WTC11 (cell line): ENCODE measurements around the gene MPI. TPM values are rescaled to one million over a fixed set of nuclear protein-coding genes. Genes with fewer than 3 reads are reported as not detected.

Experiments used
- ATAC-seq: fragments of 200-7000 bp; cut with Tn5 transposase; 2 replicates; pipeline ENCODE4 v1.10.0; 2021; ENCODE audit warnings: mild to moderate bottlenecking, moderate library complexity
- CTCF ChIA-PET: fragments of 300-600 bp; sonication (Branson Sonifier 250); formaldehyde crosslinking; loops from one replicate; lab custom pipeline; 2021; ENCODE audit warnings: antibody characterized with exemption; lab: Charles Lee
- POLR2A ChIA-PET: fragments of 350-600 bp; sonication (Branson Sonifier 250); formaldehyde crosslinking; loops from one replicate; lab custom pipeline; 2021; ENCODE audit warnings: antibody characterized with exemption; lab: Charles Lee
- DNase-seq: peaks from one replicate; pipeline ENCODE4 v3.0.0; 2021; ENCODE audit warnings: low spot score
- H3K27ac Mint-ChIP-seq: 2 replicates; pipeline ENCODE4 v1.8.0; 2021; ENCODE audit warnings: mixed read lengths
- H3K27me3 Mint-ChIP-seq: 2 replicates; pipeline ENCODE4 v1.8.0; 2021; ENCODE audit warnings: low read depth, mild to moderate bottlenecking, moderate library complexity, mixed read lengths
- H3K36me3 Mint-ChIP-seq: 2 replicates; pipeline ENCODE4 v1.8.0; 2021; ENCODE audit warnings: mixed read lengths
- H3K4me1 Mint-ChIP-seq: 2 replicates; pipeline ENCODE4 v1.8.0; 2022; ENCODE audit warnings: mixed read lengths
- H3K4me3 Mint-ChIP-seq: 2 replicates; pipeline ENCODE4 v1.8.0; 2021; ENCODE audit warnings: mild to moderate bottlenecking, moderate library complexity, mixed read lengths
- H3K9me3 Mint-ChIP-seq: 2 replicates; pipeline ENCODE4 v1.8.0; 2021; ENCODE audit warnings: mixed read lengths
- ELF4 ChIP-seq: sonication (generic); formaldehyde crosslinking; IDR thresholded peaks from 2 replicates; pipeline ENCODE4 v1.8.1; 2022; ENCODE audit warnings: low read depth, mild to moderate bottlenecking, moderate library complexity, missing genetic modification reagents
- IRF2 ChIP-seq: sonication (generic); formaldehyde crosslinking; IDR thresholded peaks from 2 replicates; pipeline ENCODE4 v1.8.0; 2022; ENCODE audit warnings: low read depth, missing genetic modification reagents, borderline replicate concordance
- MYBL2 ChIP-seq: sonication (generic); formaldehyde crosslinking; IDR thresholded peaks from 2 replicates; pipeline ENCODE4 v1.8.1; 2023; ENCODE audit warnings: mild to moderate bottlenecking, moderate library complexity, missing genetic modification reagents
- NFE2L1 ChIP-seq: sonication (generic); formaldehyde crosslinking; IDR thresholded peaks from 2 replicates; pipeline ENCODE4 v1.8.1; 2023; ENCODE audit warnings: missing genetic modification reagents
- SMAD4 ChIP-seq: sonication (generic); formaldehyde crosslinking; IDR thresholded peaks from 2 replicates; pipeline ENCODE4 v1.8.0; 2022; ENCODE audit warnings: mild to moderate bottlenecking, missing genetic modification reagents
- TEAD1 ChIP-seq: sonication (generic); formaldehyde crosslinking; IDR thresholded peaks from 2 replicates; pipeline ENCODE4 v1.8.0; 2022; ENCODE audit warnings: mild to moderate bottlenecking, missing genetic modification reagents
- ZNF121 ChIP-seq: sonication (generic); formaldehyde crosslinking; IDR thresholded peaks from 2 replicates; pipeline ENCODE4 v1.8.0; 2023; ENCODE audit warnings: missing genetic modification reagents
- ZNF232 ChIP-seq: sonication (generic); formaldehyde crosslinking; IDR thresholded peaks from 2 replicates; pipeline ENCODE4 v1.8.0; 2022; ENCODE audit warnings: mild to moderate bottlenecking, missing genetic modification reagents
- ZNF263 ChIP-seq: sonication (generic); formaldehyde crosslinking; IDR thresholded peaks from 2 replicates; pipeline ENCODE4 v1.8.1; 2022; ENCODE audit warnings: low read depth, mild to moderate bottlenecking, moderate library complexity, missing genetic modification reagents
- ZNF416 ChIP-seq: fragments of 250-450 bp; sonication (Bioruptor Pico); IDR thresholded peaks from 2 replicates; pipeline ENCODE4 v1.9.0; 2021; ENCODE audit warnings: mild to moderate bottlenecking, inconsistent platforms
- ZNF423 ChIP-seq: fragments of 250-450 bp; sonication (Bioruptor Pico); IDR thresholded peaks from 2 replicates; pipeline ENCODE4 v2.1.2; 2022; ENCODE audit warnings: mild to moderate bottlenecking, moderate library complexity
- total RNA-seq: library from RNA; stranded (reverse); gene quantifications from 3 replicates; pipeline ENCODE4 v1.2.3, GENCODE V29; 2021
- TF ChIP-seq, protein P1 (sequence below): sonication (generic); formaldehyde crosslinking; IDR thresholded peaks from 2 replicates; pipeline ENCODE4 v1.8.1; 2023; ENCODE audit warnings: mild to moderate bottlenecking, missing genetic modification reagents, borderline replicate concordance
- TF ChIP-seq, protein P2 (sequence below): sonication (generic); formaldehyde crosslinking; IDR thresholded peaks from 2 replicates; pipeline ENCODE4 v1.8.0; 2023; ENCODE audit warnings: missing genetic modification reagents, mild to moderate bottlenecking, borderline replicate concordance
- TF ChIP-seq, protein P3 (sequence below): sonication (generic); formaldehyde crosslinking; IDR thresholded peaks from 2 replicates; pipeline ENCODE4 v1.8.1; 2023; ENCODE audit warnings: mild to moderate bottlenecking, missing genetic modification reagents, moderate library complexity
- TF ChIP-seq, protein P4 (sequence below): sonication (generic); formaldehyde crosslinking; IDR thresholded peaks from 2 replicates; pipeline ENCODE4 v1.8.1; 2022; ENCODE audit warnings: low read depth, mild to moderate bottlenecking, moderate library complexity, missing genetic modification reagents, borderline replicate concordance
- TF ChIP-seq, protein P5 (sequence below): sonication (generic); formaldehyde crosslinking; IDR thresholded peaks from 2 replicates; pipeline ENCODE4 v1.8.1; 2022; ENCODE audit warnings: mild to moderate bottlenecking, moderate library complexity, missing genetic modification reagents
- TF ChIP-seq, protein P6 (sequence below): fragments of 250-450 bp; sonication (Bioruptor Pico); IDR thresholded peaks from 2 replicates; pipeline ENCODE4 v1.9.0; 2021; ENCODE audit warnings: mild to moderate bottlenecking

The MPI gene
- total RNA-seq, 1 experiment from 2014 or later, result 36.3 TPM

DNA sequence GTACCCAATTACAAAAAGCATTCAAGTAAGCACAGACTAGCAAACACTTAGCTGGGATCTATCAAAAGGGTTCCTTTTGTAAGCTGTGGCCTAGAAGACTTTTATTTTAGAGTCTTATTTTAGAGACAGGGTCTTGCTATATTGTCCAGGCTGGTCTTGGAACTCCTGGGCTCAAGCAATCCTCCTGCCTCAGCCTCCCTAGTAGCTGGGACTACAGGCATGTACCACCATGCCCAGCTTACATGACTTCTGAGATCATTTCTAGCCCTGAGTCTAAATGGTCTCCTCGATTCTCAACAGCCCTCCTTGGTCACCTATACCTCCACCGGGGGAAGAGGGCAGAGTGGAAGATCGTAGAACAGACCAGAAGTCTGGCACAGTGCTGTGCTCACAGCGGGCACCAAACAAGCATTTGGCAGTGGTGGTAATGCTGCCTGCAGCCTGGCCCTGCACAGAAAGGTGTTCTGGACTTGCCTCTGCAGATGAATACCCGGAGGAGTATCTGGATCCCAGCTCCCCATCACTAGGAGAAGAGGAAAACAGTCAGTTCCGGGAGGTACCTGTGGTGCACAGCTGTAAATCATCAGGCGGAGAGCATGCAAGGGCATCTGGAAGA is 14.5 kb downstream of the MPI start:
- Mint-ChIP-seq H3K9me3 (peaks cover 8% of the 10 kb centered on the region), H3K27ac (no peak overlapping the region), H3K36me3 (peaks cover 52% of the 10 kb centered on the region), H3K27me3 (no peaks in the 10 kb centered on the region), H3K4me1 (peaks cover 15% of the 10 kb centered on the region), H3K4me3 (peak overlapping the region; percentile 94)
- ATAC-seq (no peak), DNase-seq (no peak)
- CTCF ChIA-PET, result interaction anchor here (4.1 kb wide), 1 partner anchor 135 kb away, joined by 50 read pairs; no protein-coding TSS in a partner anchor
- POLR2A ChIA-PET, result no interaction called here
- TF ChIP-seq, protein P1, sequence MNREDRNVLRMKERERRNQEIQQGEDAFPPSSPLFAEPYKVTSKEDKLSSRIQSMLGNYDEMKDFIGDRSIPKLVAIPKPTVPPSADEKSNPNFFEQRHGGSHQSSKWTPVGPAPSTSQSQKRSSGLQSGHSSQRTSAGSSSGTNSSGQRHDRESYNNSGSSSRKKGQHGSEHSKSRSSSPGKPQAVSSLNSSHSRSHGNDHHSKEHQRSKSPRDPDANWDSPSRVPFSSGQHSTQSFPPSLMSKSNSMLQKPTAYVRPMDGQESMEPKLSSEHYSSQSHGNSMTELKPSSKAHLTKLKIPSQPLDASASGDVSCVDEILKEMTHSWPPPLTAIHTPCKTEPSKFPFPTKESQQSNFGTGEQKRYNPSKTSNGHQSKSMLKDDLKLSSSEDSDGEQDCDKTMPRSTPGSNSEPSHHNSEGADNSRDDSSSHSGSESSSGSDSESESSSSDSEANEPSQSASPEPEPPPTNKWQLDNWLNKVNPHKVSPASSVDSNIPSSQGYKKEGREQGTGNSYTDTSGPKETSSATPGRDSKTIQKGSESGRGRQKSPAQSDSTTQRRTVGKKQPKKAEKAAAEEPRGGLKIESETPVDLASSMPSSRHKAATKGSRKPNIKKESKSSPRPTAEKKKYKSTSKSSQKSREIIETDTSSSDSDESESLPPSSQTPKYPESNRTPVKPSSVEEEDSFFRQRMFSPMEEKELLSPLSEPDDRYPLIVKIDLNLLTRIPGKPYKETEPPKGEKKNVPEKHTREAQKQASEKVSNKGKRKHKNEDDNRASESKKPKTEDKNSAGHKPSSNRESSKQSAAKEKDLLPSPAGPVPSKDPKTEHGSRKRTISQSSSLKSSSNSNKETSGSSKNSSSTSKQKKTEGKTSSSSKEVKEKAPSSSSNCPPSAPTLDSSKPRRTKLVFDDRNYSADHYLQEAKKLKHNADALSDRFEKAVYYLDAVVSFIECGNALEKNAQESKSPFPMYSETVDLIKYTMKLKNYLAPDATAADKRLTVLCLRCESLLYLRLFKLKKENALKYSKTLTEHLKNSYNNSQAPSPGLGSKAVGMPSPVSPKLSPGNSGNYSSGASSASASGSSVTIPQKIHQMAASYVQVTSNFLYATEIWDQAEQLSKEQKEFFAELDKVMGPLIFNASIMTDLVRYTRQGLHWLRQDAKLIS, result no peak
- peak; percentile 64 for TF ChIP-seq ZNF121
- TF ChIP-seq, protein P2, sequence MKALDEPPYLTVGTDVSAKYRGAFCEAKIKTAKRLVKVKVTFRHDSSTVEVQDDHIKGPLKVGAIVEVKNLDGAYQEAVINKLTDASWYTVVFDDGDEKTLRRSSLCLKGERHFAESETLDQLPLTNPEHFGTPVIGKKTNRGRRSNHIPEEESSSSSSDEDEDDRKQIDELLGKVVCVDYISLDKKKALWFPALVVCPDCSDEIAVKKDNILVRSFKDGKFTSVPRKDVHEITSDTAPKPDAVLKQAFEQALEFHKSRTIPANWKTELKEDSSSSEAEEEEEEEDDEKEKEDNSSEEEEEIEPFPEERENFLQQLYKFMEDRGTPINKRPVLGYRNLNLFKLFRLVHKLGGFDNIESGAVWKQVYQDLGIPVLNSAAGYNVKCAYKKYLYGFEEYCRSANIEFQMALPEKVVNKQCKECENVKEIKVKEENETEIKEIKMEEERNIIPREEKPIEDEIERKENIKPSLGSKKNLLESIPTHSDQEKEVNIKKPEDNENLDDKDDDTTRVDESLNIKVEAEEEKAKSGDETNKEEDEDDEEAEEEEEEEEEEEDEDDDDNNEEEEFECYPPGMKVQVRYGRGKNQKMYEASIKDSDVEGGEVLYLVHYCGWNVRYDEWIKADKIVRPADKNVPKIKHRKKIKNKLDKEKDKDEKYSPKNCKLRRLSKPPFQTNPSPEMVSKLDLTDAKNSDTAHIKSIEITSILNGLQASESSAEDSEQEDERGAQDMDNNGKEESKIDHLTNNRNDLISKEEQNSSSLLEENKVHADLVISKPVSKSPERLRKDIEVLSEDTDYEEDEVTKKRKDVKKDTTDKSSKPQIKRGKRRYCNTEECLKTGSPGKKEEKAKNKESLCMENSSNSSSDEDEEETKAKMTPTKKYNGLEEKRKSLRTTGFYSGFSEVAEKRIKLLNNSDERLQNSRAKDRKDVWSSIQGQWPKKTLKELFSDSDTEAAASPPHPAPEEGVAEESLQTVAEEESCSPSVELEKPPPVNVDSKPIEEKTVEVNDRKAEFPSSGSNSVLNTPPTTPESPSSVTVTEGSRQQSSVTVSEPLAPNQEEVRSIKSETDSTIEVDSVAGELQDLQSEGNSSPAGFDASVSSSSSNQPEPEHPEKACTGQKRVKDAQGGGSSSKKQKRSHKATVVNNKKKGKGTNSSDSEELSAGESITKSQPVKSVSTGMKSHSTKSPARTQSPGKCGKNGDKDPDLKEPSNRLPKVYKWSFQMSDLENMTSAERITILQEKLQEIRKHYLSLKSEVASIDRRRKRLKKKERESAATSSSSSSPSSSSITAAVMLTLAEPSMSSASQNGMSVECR (CRISPR knock-in tag), result no peak

DNA sequence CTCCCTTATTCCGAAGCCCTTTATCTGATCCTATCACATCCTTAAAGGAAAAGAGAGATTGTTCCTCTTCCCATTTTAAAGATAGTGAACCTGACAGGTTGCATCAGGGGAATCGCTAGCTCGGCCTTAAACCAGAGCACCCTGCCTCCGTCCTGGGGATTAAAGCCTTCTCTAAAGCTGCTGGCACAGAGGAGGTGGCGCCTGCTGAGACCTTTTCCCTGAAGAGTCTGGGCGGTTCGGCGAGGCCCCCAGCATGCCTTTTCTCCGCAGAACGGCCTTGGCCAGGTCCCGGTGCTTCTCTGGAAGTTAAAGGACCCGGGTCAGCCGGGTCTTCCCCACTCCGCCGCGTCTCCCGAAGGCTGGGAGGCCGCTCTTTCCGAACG is 16.2 kb downstream of the MPI start:
- CTCF ChIA-PET, result interaction anchor here (1.0 to 2.8 kb wide), 14 partner anchors 8 to 285 kb away, joined by 3 to 16 read pairs (median 5); partner anchors contain the start of genes CPLX3 and RPP25
- ATAC-seq, result peak; percentile 16
- Mint-ChIP-seq H3K4me3 (peak overlapping the region; percentile 94), H3K27ac (peak overlapping the region; percentile 75)
- DNase-seq, result no peak
- TF ChIP-seq ZNF232 (CRISPR knock-in tag), result 0 out of 2 replicates have a peak, but pooled peaks have one; percentile 3
- 0 out of 2 replicates have a peak, but pooled peaks have one; percentile 2 for TF ChIP-seq TEAD1 (CRISPR knock-in tag)
- TF ChIP-seq NFE2L1 (CRISPR knock-in tag), result no peak
- TF ChIP-seq, all 79 proteins: peak for 2
- Mint-ChIP-seq H3K4me1 (peaks cover 15% of the 10 kb centered on the region), H3K27me3 (no peaks in the 10 kb centered on the region), H3K36me3 (peaks cover 52% of the 10 kb centered on the region), H3K9me3 (peaks cover 8% of the 10 kb centered on the region)
- POLR2A ChIA-PET, result interaction anchor here (0.6 to 1.4 kb wide), 7 partner anchors 9 to 146 kb away, joined by 3 to 12 read pairs (median 3); partner anchors contain the start of genes COX5A, RPP25 and ULK3

DNA sequence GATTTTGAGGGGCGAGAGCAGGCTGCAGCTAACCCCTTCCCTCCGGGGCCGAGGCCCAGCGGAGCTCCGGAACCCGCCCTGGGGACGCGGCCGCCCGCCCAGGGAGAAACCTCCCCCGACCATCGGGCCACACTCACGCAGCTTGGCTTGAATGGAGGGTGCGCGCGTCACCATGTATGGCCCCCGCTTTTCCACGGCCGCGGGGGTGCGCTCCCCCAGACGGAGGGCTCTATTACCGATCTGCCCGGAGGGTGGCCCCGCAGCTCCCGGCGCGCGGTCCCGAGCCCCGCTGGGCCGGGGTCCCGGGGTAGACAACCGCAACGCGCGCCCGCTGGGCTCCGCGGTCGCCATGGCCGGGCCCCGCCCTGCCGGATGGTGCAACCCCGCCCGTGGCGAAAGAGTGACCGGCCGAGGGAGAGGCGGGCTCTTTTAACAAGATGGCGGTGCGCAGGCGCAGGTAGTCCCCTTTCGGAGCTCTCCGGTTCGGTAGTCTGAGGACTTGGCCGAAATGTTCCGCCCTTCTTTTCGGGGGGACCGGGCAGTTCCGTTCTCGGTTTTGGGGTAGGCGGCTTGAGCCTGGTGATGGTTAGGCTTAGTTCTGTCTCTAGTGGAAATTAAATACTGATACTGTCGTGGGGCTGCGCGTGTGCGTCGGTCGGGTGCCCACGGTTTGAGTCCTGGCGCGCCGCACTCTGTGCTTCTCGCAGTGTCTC is 16.8 kb downstream of the MPI start, which contains the start of gene FAM219B:
TSS of gene FAM219B (minus strand) at position 402 of the 713 bp plus-strand sequence. CDS start at position 351, 51 bp downstream.
- ATAC-seq (peak; percentile 90), DNase-seq (peak; percentile 93)
- H3K4me3 Mint-ChIP-seq, result peak within 1 kb of the TSS; percentile 94
- H3K27me3 Mint-ChIP-seq, result no peaks in the 10 kb centered on the region
- ChIA-PET POLR2A (interaction anchor here (0.6 to 1.4 kb wide), 8 partner anchors 9 to 146 kb away, joined by 3 to 12 read pairs (median 4); partner anchors contain the start of genes COX5A, RPP25 and ULK3), CTCF (interaction anchor here (1.0 to 2.8 kb wide), 14 partner anchors 8 to 285 kb away, joined by 3 to 16 read pairs (median 5); partner anchors contain the start of genes CPLX3 and RPP25)
- peaks cover 15% of the 10 kb centered on the region for H3K4me1 Mint-ChIP-seq
- H3K36me3 Mint-ChIP-seq, result peaks cover 56% of the 10 kb centered on the region
- H3K27ac Mint-ChIP-seq, result peak within 1 kb of the TSS; percentile 94
- H3K9me3 Mint-ChIP-seq, result peaks cover 8% of the 10 kb centered on the region
- TF ChIP-seq, protein P3, sequence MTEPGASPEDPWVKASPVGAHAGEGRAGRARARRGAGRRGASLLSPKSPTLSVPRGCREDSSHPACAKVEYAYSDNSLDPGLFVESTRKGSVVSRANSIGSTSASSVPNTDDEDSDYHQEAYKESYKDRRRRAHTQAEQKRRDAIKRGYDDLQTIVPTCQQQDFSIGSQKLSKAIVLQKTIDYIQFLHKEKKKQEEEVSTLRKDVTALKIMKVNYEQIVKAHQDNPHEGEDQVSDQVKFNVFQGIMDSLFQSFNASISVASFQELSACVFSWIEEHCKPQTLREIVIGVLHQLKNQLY (CRISPR knock-in tag), result 0 out of 2 replicates have a peak, but pooled peaks have one; percentile 22
- TF ChIP-seq, protein P4, sequence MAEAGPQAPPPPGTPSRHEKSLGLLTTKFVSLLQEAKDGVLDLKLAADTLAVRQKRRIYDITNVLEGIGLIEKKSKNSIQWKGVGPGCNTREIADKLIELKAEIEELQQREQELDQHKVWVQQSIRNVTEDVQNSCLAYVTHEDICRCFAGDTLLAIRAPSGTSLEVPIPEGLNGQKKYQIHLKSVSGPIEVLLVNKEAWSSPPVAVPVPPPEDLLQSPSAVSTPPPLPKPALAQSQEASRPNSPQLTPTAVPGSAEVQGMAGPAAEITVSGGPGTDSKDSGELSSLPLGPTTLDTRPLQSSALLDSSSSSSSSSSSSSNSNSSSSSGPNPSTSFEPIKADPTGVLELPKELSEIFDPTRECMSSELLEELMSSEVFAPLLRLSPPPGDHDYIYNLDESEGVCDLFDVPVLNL (CRISPR knock-in tag), result peak; percentile 50; the same call in 1 of the 2 replicates
- TF ChIP-seq IRF2 (CRISPR knock-in tag) (0 out of 2 replicates have a peak, but pooled peaks have one; percentile 51), ELF4 (0 out of 2 replicates have a peak, but pooled peaks have one; percentile 53), ZNF263 (CRISPR knock-in tag) (0 out of 2 replicates have a peak, but pooled peaks have one; percentile 30), ZNF416 (CRISPR knock-in tag) (0 out of 2 replicates have a peak, but pooled peaks have one; percentile 55), MYBL2 (0 out of 2 replicates have a peak, but pooled peaks have one; percentile 65), ZNF423 (CRISPR knock-in tag) (0 out of 2 replicates have a peak, but pooled peaks have one; percentile 37), SMAD4 (CRISPR knock-in tag) (peak; percentile 35; the same call in 1 of the 2 replicates)
- TF ChIP-seq, protein P5, sequence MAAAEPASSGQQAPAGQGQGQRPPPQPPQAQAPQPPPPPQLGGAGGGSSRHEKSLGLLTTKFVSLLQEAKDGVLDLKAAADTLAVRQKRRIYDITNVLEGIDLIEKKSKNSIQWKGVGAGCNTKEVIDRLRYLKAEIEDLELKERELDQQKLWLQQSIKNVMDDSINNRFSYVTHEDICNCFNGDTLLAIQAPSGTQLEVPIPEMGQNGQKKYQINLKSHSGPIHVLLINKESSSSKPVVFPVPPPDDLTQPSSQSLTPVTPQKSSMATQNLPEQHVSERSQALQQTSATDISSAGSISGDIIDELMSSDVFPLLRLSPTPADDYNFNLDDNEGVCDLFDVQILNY (CRISPR knock-in tag), result peak; percentile 85
- TF ChIP-seq, protein P6, sequence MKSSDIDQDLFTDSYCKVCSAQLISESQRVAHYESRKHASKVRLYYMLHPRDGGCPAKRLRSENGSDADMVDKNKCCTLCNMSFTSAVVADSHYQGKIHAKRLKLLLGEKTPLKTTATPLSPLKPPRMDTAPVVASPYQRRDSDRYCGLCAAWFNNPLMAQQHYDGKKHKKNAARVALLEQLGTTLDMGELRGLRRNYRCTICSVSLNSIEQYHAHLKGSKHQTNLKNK (CRISPR knock-in tag), result no peak
